ENCODE measurements around the gene POLR2J3.
"Not testable (repeated sequence)": the region's sequence is repeated elsewhere in the genome, so short reads cannot be mapped to it uniquely, and the experiment has no call there.

POLR2J3 gene

DNA sequence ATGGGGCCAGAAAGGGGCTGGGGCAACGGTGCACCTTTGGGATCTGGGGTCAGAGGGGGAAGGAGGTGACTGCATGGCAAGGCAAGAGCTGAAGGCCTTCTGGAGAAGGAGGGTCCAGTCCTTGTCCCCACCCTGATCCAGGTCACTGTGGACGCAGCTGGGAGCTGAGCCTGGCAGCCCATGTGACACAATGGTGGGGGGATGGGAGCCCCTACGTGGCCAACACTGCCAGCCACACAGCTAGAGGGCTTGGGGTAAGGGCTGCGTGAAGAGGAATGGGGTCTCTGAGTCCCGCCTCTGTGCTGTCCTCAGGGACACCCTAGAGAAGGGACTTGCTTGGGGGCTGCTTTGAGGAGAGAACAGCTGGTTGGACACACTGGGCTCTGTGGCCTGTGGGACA lies 9.3 kb upstream of the POLR2J3 start:
- DNase-seq = not testable (repeated sequence)

DNA sequence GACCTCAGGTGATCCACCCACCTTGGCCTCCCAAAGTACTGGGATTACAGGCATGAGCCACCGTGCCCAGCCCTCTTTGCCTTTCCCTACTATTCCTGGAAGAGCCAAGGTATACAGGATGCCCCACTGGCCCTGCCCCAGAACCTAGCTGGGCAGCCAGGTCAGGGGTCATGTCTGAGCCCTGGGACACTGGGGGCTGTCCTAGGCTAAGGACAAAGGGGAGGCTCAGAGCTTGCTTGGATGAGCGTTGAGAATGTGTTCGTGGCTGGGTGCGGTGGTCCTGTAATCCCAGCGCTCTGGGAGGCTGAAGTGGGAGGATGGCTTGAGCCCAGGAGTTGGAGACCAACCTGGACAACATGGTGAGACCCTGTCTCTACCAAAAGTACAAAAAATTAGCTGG lies 6.1 kb upstream of the POLR2J3 start:
- not testable (repeated sequence) for DNase-seq

GRCh38 chr7:102577315-102578240 lies 5.2 kb upstream of the POLR2J3 start:
- not testable (repeated sequence) for DNase-seq

DNA sequence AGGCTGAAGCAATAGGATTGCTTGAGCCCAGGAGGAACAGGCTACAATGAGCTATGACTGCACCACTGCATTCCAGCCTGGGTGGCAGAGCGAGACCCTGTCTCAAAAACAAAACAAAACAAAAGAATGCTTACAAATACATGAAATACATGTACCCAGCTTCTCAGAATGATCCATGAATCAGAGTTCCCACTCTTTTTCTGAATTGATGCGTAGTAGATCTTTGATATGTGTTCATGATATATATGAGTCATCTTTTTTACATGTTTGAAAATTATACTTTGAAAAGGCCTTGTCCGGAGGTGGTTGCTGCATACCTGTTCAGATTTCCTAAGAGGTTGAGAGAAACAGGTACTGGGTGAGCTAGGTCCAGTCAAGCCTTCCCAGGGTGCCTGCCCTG lies 4.0 kb upstream of the POLR2J3 start:
- DNase-seq = not testable (repeated sequence)

DNA sequence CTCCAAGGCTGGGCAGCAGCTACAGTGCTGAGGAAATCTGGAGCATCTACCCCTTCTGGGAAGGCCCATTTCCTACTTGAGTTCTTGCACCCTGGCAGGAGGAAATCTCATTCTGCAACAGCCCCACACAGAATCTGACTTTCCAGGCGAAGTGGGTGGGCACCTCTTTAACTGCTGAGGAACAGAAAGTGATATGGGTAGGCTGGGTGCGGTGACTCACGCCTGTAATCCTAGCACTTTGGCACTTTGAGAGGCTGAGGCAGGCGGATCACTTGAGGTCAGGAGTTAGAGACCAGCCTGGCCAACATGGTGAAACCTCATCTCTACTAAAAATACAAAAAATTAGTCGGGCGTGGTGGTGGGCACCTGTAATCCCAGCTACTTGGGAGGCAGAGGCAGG lies 2.2 kb upstream of the POLR2J3 start:
- not testable (repeated sequence) for DNase-seq

- not testable (repeated sequence) for DNase-seq
Observed at GRCh38 chr7:102568620-102569019, 3.8 kb downstream of the POLR2J3 start.

- DNase-seq = not testable (repeated sequence)
Observed at GRCh38 chr7:102550808-102551422, 21.5 kb downstream of the POLR2J3 start, which contains the start of gene SPDYE2. SPDYE2 (plus strand) TSS chr7:102551226; CDS start chr7:102553256, 2,030 bp downstream.

GRCh38 chr7:102546353-102546752 lies 26.0 kb downstream of the POLR2J3 start:
- not testable (repeated sequence) for DNase-seq

DNA sequence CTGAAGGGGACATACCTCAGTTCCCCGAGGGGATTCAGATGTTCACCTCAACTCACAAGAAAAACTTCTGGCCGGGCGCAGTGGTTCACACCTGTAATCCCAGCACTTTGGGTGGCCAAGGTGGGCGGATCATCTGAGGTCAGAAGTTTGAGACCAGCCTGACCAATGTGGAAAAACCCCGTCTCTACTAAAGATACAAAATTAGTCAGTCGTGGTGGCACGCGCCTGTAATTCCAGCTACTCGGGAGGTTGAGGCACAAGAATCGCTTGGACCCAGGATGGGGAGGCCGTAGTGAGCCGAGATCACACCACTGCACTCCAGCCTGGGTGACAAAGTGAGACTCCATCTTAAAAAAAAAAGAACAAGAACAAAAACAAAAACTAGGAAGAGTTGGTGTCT lies 27.1 kb downstream of the POLR2J3 start:
- not testable (repeated sequence) for DNase-seq

GRCh38 chr7:102544372-102544771 lies 28.0 kb downstream of the POLR2J3 start:
- not testable (repeated sequence) for DNase-seq

DNA sequence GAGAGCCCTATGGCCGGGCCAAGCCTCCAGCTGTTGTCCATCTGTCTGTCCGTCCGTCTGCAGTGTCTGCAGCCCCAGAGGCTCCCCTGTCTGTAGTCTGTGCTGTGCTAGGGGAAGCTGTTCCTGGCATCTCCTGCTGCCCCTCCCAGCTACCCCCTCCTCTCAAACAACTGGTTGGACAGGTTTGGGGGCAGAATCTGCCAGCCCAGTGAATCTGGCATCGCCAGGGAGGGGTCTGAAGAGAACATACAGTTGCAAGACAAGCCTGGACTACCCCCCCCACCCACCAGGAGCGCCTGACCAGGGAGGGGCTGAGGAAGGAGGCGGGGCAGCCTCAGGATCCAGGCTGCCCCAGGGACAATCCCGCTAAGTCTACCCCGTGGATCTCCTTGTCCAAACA lies 28.8 kb downstream of the POLR2J3 start, which contains the start of gene UPK3BL2:
Gene UPK3BL2 (minus strand): TSS at position 101 of the 400 bp plus-strand sequence. CDS start 60 bp downstream, at position 41.
- not testable (repeated sequence) for DNase-seq

DNA sequence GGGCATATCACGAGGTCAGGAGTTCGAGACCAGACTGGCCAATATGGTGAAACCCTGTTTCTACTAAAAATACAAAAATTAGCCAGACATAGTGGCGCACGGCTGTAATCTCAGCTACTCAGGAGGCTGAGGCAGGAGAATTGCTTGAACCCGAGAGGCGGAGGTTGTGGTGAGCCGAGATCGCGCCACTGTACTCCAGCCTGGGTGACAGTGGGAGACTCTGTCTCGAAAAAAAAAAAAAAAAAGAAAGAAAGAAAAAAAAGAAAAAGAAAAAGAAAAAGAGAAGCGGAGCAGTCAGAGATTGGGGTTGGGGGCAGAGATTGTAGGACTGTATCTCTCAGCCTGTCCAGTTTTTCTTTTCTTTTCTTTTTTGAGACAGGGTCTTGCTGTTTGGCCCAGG lies 29.6 kb downstream of the POLR2J3 start:
- not testable (repeated sequence) for DNase-seq

GRCh38 chr7:102542083-102542482 lies 30.3 kb downstream of the POLR2J3 start:
- DNase-seq = not testable (repeated sequence)

DNA sequence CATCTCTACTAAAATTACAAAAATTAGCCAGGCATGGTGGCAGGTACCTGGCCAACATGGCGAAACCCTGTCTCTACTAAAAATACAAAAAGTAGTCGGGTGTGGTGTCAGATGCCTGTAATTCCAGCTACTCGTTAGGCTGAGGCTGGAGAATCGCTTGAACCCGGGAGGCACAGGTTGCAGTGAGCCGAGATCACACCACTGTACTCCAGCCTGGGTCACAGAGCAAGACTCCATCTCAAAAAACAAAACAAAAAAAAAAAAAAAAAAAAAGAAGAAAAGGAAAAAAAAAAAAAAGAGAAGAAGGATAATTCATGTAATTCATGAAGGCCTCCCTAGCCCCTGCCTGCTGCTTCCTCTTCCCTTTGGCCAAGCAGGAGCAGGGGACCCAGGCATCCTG lies 31.8 kb downstream of the POLR2J3 start:
- DNase-seq = not testable (repeated sequence)

GRCh38 chr7:102535062-102535615 lies 37.2 kb downstream of the POLR2J3 start:
- DNase-seq = not testable (repeated sequence)

DNA sequence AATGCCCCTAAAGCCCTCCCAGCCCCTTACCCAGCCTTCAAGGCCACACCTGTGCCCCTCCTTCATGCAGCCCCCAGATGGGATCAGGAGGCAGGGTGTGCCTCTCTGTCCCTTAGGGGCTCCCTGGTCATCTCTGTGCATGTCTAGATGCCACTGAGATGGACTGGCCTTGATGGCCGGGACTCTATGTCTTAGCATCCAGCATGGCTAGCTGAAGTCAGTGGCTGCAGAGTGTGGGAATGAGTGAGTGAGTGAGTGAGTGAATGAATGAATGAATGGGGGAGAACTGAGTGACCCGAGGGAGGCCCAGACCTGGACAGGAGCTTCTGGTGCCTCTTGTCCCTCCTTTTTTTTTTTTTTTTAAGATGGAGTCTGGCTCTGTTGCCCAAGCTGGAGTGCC lies 40.3 kb downstream of the POLR2J3 start:
- not testable (repeated sequence) for DNase-seq

DNA sequence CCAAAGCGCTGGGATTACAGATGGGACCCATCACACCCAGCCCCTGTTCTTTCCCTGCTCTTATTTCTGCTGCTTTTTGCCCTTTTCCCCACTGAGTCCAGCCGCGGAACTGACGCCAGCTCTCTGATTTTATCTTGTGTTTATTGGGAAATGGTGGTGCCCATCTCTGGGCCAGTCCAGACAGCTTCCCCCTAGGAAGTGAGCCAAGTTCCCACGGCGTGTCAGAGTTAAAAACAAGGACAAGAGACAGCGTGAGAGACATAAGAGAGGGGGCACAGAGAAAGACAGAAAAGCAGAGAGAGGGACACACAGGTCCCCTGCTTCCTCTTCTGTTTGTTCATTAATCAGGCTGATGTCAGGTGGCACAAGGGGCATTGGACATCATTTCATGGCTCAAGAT lies 40.8 kb downstream of the POLR2J3 start:
- not testable (repeated sequence) for DNase-seq

DNA sequence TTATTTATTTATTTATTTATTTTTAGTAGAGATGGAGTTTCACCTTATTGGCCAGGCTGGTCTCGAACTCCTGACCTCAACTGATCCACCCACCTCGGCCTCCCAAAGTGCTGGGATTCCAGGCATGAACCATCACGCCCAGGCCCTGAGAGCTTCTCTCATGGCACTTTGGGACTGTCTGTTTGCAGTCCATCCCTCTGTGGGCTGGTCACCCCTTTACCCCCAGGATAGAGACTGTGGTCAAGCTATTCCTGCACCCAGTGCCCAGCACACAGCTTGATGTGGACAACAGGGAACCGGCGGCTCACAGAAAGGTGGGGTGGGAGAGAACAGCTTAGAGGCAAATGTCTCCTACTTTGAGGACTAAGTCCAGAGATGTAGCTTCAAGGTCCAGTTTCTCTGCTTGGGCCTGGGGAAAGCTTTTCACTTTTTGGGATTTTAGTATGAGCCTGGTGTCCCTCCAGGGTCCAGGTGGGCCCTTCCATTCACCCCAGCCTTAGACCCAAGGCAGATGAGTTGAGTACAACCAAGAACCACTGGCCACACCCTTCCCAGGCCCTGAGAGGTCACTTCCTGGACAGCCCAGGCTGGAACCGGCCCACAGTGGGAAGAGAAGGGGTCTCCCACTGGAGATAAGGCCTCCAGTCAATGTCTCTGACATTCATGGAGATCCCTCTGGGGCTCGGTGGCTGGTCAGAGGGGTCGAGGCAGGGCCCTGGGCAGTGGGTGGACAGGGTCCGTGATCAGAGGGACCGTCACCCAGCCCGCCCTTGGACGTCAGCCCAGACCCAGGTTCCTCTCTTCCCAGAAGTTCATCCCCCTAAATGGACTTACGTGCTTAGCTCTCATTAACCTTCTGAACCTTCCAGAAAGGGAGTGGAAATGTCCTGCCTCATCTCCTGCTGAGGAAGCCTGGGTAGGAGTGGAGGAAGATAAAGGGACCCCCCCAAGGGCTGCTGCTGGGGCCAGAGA lies 44.3 kb downstream of the POLR2J3 start:
- DNase-seq = not testable (repeated sequence)

- DNase-seq = not testable (repeated sequence)
Observed at GRCh38 chr7:102527182-102527581, 45.2 kb downstream of the POLR2J3 start.

- not testable (repeated sequence) for DNase-seq
Observed at GRCh38 chr7:102524803-102525202, 47.6 kb downstream of the POLR2J3 start.

GRCh38 chr7:102520797-102521196 lies 51.6 kb downstream of the POLR2J3 start:
- DNase-seq = not testable (repeated sequence)

- not testable (repeated sequence) for DNase-seq
Observed at GRCh38 chr7:102517550-102518147, 54.7 kb downstream of the POLR2J3 start, which contains the start of gene RASA4B. RASA4B (minus strand) TSS chr7:102517777; CDS start chr7:102517710, 67 bp downstream.
